Natural killer cell (primary cell): Measurements from ENCODE around the gene PERCC1. TPM values are rescaled to one million over a fixed set of nuclear protein-coding genes. Genes with fewer than 3 reads are reported as not detected.

Experiments used
- ATAC-seq, 3 donors: fragments of 150-1000 bp in 2 of 3; fragments of 200-7000 bp in 1 of 3; cut with Tn5 transposase; 1 replicate in 1 of 3; 2 replicates in 2 of 3; pipeline ENCODE4 v1.10.0; 2021; ENCODE audit warnings: mild to moderate bottlenecking in 2 of 3, moderate library complexity in 2 of 3
- DNase-seq, 2 donors: peaks; one replicate each; pipeline versions ENCODE4 v3.0.0 to v3.0.0-alpha.2; 2013 to 2021; ENCODE audit warnings: mixed read lengths in 1 of 2
- H3K27ac ChIP-seq: one replicate; pipeline ENCODE4 v1.5.1; 2013; ENCODE audit warnings: mild to moderate bottlenecking, low read length
- H3K27me3 ChIP-seq: one replicate; pipeline ENCODE4 v1.6.1; 2013; ENCODE audit warnings: low read length; ENCODE audit not compliant: control insufficient read depth, insufficient read depth
- H3K36me3 ChIP-seq: one replicate; pipeline ENCODE4 v1.6.1; 2013; ENCODE audit warnings: low read length; ENCODE audit not compliant: control insufficient read depth, insufficient read depth
- H3K4me1 ChIP-seq: one replicate; pipeline ENCODE4 v1.6.1; 2013; ENCODE audit warnings: low read length; ENCODE audit not compliant: control insufficient read depth, insufficient read depth
- H3K4me3 ChIP-seq: one replicate; pipeline ENCODE4 v1.5.1; 2013; ENCODE audit warnings: low read length
- H3K9me3 ChIP-seq: one replicate; pipeline ENCODE4 v1.6.1; 2013; ENCODE audit warnings: low read length; ENCODE audit not compliant: control insufficient read depth, insufficient read depth
- H3K27ac Mint-ChIP-seq, 2 donors: one replicate each; pipeline ENCODE4 v1.8.0; 2022; ENCODE audit warnings: mild to moderate bottlenecking in 2 of 2, mixed read lengths in 2 of 2, moderate library complexity in 1 of 2
- H3K27me3 Mint-ChIP-seq, 2 donors: one replicate each; pipeline ENCODE4 v1.8.0; 2022; ENCODE audit warnings: low read depth in 2 of 2, mixed read lengths in 2 of 2
- H3K36me3 Mint-ChIP-seq: one replicate; pipeline ENCODE4 v1.8.0; 2022; ENCODE audit warnings: mixed read lengths
- H3K4me1 Mint-ChIP-seq, 2 donors: one replicate each; pipeline ENCODE4 v1.8.0; 2022; ENCODE audit warnings: mixed read lengths in 2 of 2
- H3K4me3 Mint-ChIP-seq: one replicate; pipeline ENCODE4 v1.8.0; 2022; ENCODE audit warnings: mild to moderate bottlenecking, moderate library complexity, mixed read lengths
- H3K9me3 Mint-ChIP-seq, 2 donors: one replicate each; pipeline ENCODE4 v1.8.0; 2022; ENCODE audit warnings: mixed read lengths in 2 of 2
- WGBS: methylation state at CpG from one replicate; pipeline ENCODE4 v1.1.7; 2013; ENCODE audit warnings: missing lambda C conversion rate; ENCODE audit not compliant: insufficient coverage; 5-methylcytosine and 5-hydroxymethylcytosine counted together
- intact Hi-C: fragments of 100-400 bp; cut with micrococcal nuclease; formaldehyde crosslinking; loops from one replicate; pipeline ENCODE4 v1.14.2; 2022
- total RNA-seq, 4 donors: library from RNA; stranded (reverse); fragments of 120-200 nt in 1 of 4; gene quantifications; one replicate each; pipeline versions ENCODE4 v1.2.3 to v1.2.4, GENCODE V29; 2013 to 2022
- TF ChIP-seq, protein P1 (sequence below): fragments of 200-600 bp; IDR thresholded peaks from one replicate; pipeline ENCODE4 v1.8.0; 2022; ENCODE audit warnings: antibody characterized with exemption

The PERCC1 gene
- total RNA-seq, 3 donors from 2014 or later (not counting 1 experiment from before 2014, with no cell fraction given): 0.68 to 0.96 (median 0.83) TPM

DNA sequence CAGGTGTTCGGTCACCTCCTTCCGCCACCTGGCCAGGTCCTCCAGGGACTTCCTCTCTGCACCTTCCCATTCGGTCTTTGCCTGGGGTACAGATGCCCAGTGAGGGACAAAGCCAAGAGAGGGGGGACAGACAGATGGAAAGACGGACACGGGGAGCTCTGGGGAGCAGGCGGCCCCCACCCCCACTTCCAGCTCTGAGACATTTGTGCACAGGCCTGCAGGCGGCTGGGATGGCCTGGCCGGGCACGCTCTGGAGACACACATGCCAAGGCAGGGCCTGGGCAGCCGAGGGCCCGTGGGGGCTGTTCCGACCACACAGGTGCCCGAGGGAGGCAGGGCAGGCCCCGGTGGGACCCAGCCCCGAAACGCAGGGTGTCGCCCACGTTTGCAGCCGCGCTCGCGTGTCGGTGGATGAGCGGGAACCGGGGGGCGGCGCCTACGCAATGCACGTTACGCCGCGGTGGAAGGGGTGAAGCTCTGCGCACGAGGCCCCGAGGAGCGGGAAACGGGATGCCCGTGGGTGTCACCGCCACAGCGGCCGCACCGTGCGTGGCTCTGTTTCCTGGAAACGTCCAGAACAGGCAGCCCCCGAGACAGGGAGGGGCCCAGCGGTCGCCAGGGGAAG is 6.0 kb downstream of the PERCC1 start:
- DNase-seq (no peak), ATAC-seq (no peak)
- H3K9me3 ChIP-seq: no peaks in the 10 kb centered on the region
- WGBS: 94% methylated on average over 47 of the region's 47 CpGs
- no peaks in the 10 kb centered on the region for H3K36me3 ChIP-seq
- H3K4me3 ChIP-seq: no peak overlapping the region
- H3K4me1 ChIP-seq: peaks cover 22% of the 10 kb centered on the region
- no peaks in the 10 kb centered on the region for H3K9me3 Mint-ChIP-seq
- no peaks in the 10 kb centered on the region for H3K27me3 Mint-ChIP-seq
- H3K27ac Mint-ChIP-seq: no peak overlapping the region
- no peak overlapping the region for H3K4me3 Mint-ChIP-seq
- H3K27me3 ChIP-seq: no peaks in the 10 kb centered on the region
- no peaks in the 10 kb centered on the region for H3K36me3 Mint-ChIP-seq
- H3K4me1 Mint-ChIP-seq: peaks cover 0 to 6% of the 10 kb centered on the region in 2 donors
- TF ChIP-seq, protein P1, sequence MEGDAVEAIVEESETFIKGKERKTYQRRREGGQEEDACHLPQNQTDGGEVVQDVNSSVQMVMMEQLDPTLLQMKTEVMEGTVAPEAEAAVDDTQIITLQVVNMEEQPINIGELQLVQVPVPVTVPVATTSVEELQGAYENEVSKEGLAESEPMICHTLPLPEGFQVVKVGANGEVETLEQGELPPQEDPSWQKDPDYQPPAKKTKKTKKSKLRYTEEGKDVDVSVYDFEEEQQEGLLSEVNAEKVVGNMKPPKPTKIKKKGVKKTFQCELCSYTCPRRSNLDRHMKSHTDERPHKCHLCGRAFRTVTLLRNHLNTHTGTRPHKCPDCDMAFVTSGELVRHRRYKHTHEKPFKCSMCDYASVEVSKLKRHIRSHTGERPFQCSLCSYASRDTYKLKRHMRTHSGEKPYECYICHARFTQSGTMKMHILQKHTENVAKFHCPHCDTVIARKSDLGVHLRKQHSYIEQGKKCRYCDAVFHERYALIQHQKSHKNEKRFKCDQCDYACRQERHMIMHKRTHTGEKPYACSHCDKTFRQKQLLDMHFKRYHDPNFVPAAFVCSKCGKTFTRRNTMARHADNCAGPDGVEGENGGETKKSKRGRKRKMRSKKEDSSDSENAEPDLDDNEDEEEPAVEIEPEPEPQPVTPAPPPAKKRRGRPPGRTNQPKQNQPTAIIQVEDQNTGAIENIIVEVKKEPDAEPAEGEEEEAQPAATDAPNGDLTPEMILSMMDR: no peak
- intact Hi-C loops: no loop called here
- H3K27ac ChIP-seq: no peak overlapping the region

DNA sequence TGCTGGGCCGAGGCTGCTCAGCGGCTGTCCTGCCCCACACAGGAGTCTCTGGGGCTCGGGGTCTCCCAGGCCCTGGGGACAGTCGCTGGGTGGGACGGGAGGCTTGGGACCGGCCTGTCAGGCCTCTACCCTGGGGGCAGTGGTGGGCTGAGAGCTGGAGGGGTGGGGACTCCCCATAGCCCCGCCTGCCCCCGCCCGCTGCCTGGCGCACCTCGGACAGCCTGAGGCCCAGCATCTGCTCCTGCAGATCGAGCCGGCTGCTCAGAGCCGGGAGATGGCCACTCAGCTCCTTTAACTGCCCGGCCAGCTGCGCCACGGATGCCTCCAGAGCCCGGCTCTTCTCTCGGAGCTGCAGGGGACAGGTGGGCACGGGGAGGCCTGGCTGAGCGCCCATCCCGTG is 6.7 kb downstream of the PERCC1 start:
- Histone ChIP-seq H3K27me3 (no peaks in the 10 kb centered on the region), H3K9me3 (no peaks in the 10 kb centered on the region), H3K36me3 (no peaks in the 10 kb centered on the region), H3K4me3 (no peak overlapping the region), H3K4me1 (peaks cover 15% of the 10 kb centered on the region), H3K27ac (no peak overlapping the region)
- intact Hi-C loops: no loop called here
- Mint-ChIP-seq H3K4me1 (no peaks in the 10 kb centered on the region), H3K27me3 (no peaks in the 10 kb centered on the region), H3K9me3 (no peaks in the 10 kb centered on the region), H3K36me3 (no peaks in the 10 kb centered on the region), H3K27ac (no peak overlapping the region), H3K4me3 (no peak overlapping the region)
- DNase-seq: no peak
- TF ChIP-seq, protein P1: no peak
- no peak for ATAC-seq
- 95% methylated on average over 22 of the region's 22 CpGs for WGBS

DNA sequence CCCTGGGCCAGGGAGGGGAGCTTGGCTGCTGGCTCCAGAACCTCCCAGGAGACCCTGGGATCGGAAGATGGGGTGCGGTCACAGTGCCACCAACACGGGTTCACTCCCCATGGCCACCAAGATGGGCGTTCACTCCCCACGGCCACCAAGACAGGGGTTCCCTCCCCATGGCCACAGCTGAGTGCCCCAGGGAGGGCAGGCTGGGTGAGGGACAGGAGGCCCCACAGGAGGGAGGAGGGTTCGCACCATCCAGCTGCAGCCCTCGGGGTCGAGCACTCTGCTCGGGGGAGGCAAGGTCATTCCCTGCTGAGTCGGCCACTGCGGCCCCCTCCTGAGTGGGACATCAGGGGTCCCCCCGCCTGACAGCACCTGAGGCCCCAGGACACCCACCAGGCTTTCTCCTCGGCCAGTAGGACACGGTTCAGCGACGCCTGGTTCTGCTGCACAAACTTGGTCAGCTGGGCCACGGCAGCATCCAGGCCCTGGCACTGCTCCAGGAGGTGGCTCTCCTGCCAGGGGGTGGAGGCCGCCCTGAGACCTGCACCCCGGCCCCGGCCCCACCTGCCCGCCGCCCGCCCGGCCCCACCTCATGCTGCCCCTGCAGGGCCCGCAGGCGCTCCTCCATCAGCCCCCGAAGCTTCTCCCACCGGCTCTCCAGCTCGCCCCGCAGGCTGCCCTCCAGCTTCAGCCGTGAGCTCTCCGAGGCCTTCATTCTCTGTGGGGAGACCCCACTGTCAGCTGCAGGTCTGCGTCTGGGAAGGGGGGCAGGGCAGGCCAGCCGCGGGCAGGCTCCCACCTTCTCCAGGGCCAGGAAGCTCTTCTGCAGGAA is 7.6 kb downstream of the PERCC1 start:
- ATAC-seq: no peak
- Histone ChIP-seq H3K36me3 (no peaks in the 10 kb centered on the region), H3K4me3 (no peak overlapping the region), H3K4me1 (peaks cover 6% of the 10 kb centered on the region), H3K27me3 (no peaks in the 10 kb centered on the region), H3K27ac (no peak overlapping the region), H3K9me3 (no peaks in the 10 kb centered on the region)
- no peak for DNase-seq
- intact Hi-C loops: no loop called here
- no peaks in the 10 kb centered on the region for H3K27me3 Mint-ChIP-seq
- no peak overlapping the region for H3K27ac Mint-ChIP-seq
- H3K4me3 Mint-ChIP-seq: no peak overlapping the region
- 91% methylated on average over 35 of the region's 35 CpGs for WGBS
- H3K36me3 Mint-ChIP-seq: no peaks in the 10 kb centered on the region
- TF ChIP-seq, protein P1: no peak
- no peaks in the 10 kb centered on the region for H3K9me3 Mint-ChIP-seq
- no peaks in the 10 kb centered on the region for H3K4me1 Mint-ChIP-seq
